Pons (tissue), 1 donor: ENCODE measurements around the gene TBC1D3L.
"Not testable (repeated sequence)": the region's sequence is repeated elsewhere in the genome, so short reads cannot be mapped to it uniquely, and the experiment has no call there.

Source experiments
- DNase-seq: peaks from one replicate; pipeline ENCODE4 v3.0.0-alpha.2; 2016; ENCODE audit warnings: low spot score

The TBC1D3L gene

GRCh38 chr17:37988960-37989359, at the start of gene TBC1D3L:
TBC1D3L (minus strand) TSS chr17:37989060; CDS start chr17:37987520, 1,540 bp downstream.
- DNase-seq = not testable (repeated sequence)

GRCh38 chr17:38003676-38004075, 14.8 kb upstream of the TBC1D3L start, which contains the start of gene TBC1D3D:
TBC1D3D (plus strand) TSS chr17:38003976; CDS start chr17:38005561, 1,585 bp downstream.
- not testable (repeated sequence) for DNase-seq
